ENCODE results near the gene IAH1.

Gene IAH1

DNA sequence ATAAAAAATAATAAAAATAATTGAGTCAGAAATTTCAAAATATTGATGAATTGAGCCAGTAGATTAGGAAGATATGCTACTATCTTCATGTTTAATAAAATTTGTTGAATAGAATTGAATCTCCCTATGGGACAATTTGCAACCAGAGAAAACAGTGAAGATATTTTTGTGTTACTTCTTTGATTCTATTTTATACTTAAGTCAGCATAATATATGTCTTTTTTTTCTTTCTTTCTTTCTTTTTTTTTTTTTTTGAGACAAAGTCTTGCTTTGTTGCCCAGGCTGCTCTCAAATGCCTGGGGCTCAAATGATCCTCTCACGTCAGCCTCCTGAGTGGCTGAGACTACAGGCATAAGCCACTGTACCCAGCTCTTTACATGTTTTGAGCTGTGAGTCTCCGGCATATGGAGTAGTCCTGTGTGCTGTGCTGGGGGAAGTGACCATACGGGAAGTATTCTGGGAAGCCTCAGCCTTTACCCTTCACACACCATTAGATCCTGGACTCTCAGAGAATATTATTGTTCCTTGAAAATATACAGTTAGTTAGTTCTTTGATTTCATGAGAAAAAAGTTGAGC is 13.8 kb upstream of the IAH1 start:
- Histone ChIP-seq H3K4me1 (ENCODE audit: control insufficient read depth, insufficient read depth, low read length, poor library complexity, severe bottlenecking) (peaks cover 4% of the 10 kb centered on the region), H3K36me3 (ENCODE audit: control insufficient read depth, insufficient read depth, low read length) (peaks cover 66% of the 10 kb centered on the region), H3K27ac (ENCODE audit: low read depth, low read length, severe bottlenecking) (no peak overlapping the region), H3K9me3 (ENCODE audit: control insufficient read depth, low read length) (no peaks in the 10 kb centered on the region), H3K4me3 (ENCODE audit: extremely low read depth, insufficient read depth, low read length, poor library complexity, severe bottlenecking) (no peak overlapping the region)
- WGBS, 2 experiments (ENCODE audit: insufficient coverage in 2 of 2): 88% methylated on average over 1 of the region's 3 CpGs; no CpG with 5 or more reads in 1 of the 2 experiments

DNA sequence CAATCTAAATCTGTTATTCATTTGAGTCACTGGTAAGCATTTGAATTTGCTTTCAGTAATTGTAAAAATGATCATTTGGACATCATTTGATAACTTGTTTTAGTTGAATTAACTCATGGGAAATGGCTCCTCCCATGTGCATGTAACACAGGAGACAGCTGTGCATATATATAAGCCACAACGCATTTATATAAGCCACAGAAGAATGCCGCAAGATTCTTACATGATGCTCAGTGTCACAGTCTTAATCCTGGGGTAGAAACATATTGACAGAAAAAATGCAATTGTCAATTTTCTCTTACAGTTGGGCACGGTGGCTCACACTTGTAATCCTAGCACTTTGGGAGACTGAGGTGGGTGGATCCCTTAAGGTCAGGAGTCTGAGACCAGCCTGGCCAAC is 13.3 kb upstream of the IAH1 start:
- Histone ChIP-seq H3K36me3 (ENCODE audit: control insufficient read depth, insufficient read depth, low read length) (peaks cover 69% of the 10 kb centered on the region), H3K9me3 (ENCODE audit: control insufficient read depth, low read length) (no peaks in the 10 kb centered on the region), H3K27ac (ENCODE audit: low read depth, low read length, severe bottlenecking) (no peak overlapping the region), H3K4me3 (ENCODE audit: extremely low read depth, insufficient read depth, low read length, poor library complexity, severe bottlenecking) (no peak overlapping the region), H3K4me1 (ENCODE audit: control insufficient read depth, insufficient read depth, low read length, poor library complexity, severe bottlenecking) (peaks cover 4% of the 10 kb centered on the region)
- 97 to 100% methylated on average over 2 to 3 of the region's 3 CpGs for WGBS, 2 experiments (ENCODE audit: insufficient coverage in 2 of 2)

DNA sequence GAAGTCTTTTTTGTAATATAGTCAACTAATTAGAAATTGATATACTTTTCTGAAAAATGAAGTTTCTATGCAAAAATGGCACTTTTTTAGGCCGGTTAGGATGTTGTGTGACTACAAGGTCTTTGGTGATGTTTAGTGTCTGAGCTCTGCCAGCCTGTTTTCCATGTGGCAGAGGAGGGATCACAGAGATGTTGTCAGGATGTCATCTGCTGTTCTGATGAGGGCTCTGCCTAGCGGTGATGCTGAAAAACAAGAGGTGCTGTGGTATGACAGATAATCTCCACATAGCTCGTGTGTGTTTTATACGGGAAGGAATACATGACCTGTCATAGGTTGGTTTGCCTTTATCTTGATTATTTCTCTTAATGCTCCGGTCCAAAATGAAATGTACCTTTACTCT is 12.0 kb upstream of the IAH1 start:
- Histone ChIP-seq H3K36me3 (ENCODE audit: control insufficient read depth, insufficient read depth, low read length) (peaks cover 68% of the 10 kb centered on the region), H3K4me1 (ENCODE audit: control insufficient read depth, insufficient read depth, low read length, poor library complexity, severe bottlenecking) (peaks cover 4% of the 10 kb centered on the region), H3K27ac (ENCODE audit: low read depth, low read length, severe bottlenecking) (no peak overlapping the region), H3K4me3 (ENCODE audit: extremely low read depth, insufficient read depth, low read length, poor library complexity, severe bottlenecking) (no peak overlapping the region), H3K9me3 (ENCODE audit: control insufficient read depth, low read length) (no peaks in the 10 kb centered on the region)
- WGBS, 2 experiments (ENCODE audit: insufficient coverage in 2 of 2): 92 to 100% methylated on average over 4 of the region's 5 CpGs

DNA sequence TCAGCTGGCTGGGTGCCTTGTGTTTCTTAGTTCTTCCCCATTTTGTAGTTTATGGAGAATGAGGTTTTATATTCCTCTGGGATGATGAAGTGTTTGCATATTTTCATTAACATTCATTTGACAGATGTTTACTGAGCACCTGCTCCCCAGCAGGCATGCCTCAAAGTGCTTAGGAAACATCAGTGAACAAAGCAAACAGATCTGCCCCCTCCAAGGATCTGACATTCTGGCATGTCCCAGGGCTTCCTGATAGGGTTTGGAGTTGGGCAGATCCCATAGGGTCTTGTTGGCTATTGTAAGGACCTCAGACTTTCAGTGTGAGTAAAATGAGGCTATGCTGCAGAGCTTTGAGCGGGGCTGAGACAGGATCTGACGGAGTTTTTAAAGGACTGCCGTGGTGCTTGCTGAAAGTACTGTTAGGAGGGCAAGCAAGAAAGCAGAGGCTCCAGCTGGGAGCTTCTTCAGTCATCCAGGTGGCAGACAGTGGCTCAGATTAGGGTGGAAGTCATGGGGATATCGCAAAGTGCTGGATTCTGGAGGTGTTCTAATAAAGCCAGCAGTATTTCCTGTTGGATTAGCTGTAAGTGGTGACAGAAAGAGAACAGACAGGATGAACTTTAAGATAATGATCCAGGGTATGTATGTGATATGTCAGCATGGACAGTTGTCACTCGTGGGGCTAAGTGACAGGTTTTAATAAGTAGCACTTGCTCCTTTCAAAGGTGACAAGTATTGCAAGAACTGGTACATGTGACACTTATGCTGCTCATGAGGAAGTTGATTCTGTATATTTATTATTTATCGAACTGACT is 11.3 kb upstream of the IAH1 start:
- WGBS, 2 experiments (ENCODE audit: insufficient coverage in 2 of 2): 96 to 97% methylated on average over 5 of the region's 6 CpGs
- no peaks in the 10 kb centered on the region for H3K9me3 ChIP-seq (ENCODE audit: control insufficient read depth, low read length)
- H3K4me1 ChIP-seq (ENCODE audit: control insufficient read depth, insufficient read depth, low read length, poor library complexity, severe bottlenecking): peaks cover 4% of the 10 kb centered on the region
- no peak overlapping the region for H3K27ac ChIP-seq (ENCODE audit: low read depth, low read length, severe bottlenecking)
- no peak overlapping the region for H3K4me3 ChIP-seq (ENCODE audit: extremely low read depth, insufficient read depth, low read length, poor library complexity, severe bottlenecking)
- H3K36me3 ChIP-seq (ENCODE audit: control insufficient read depth, insufficient read depth, low read length): peaks cover 67% of the 10 kb centered on the region

DNA sequence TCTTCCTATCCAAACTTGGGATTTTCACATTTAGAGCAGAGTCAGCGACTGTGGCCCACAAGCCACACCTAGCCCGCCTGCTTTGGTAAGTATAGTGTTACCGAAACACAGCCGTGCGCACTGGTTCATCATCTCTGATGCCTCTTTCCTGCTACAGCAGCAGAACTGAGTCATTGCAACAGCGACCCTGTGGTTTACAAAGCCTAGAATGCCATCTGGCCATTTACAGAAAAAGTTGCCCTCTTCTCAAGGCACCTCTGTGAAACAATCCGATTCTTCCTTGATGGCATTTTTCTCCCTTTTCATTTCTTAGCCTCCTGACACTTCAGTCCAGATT is 10.7 kb upstream of the IAH1 start:
- Histone ChIP-seq H3K9me3 (ENCODE audit: control insufficient read depth, low read length) (no peaks in the 10 kb centered on the region), H3K36me3 (ENCODE audit: control insufficient read depth, insufficient read depth, low read length) (peaks cover 67% of the 10 kb centered on the region), H3K4me1 (ENCODE audit: control insufficient read depth, insufficient read depth, low read length, poor library complexity, severe bottlenecking) (peaks cover 4% of the 10 kb centered on the region), H3K27ac (ENCODE audit: low read depth, low read length, severe bottlenecking) (no peak overlapping the region), H3K4me3 (ENCODE audit: extremely low read depth, insufficient read depth, low read length, poor library complexity, severe bottlenecking) (no peak overlapping the region)
- WGBS, 2 experiments (ENCODE audit: insufficient coverage in 2 of 2): 77 to 79% methylated on average over 6 of the region's 7 CpGs

DNA sequence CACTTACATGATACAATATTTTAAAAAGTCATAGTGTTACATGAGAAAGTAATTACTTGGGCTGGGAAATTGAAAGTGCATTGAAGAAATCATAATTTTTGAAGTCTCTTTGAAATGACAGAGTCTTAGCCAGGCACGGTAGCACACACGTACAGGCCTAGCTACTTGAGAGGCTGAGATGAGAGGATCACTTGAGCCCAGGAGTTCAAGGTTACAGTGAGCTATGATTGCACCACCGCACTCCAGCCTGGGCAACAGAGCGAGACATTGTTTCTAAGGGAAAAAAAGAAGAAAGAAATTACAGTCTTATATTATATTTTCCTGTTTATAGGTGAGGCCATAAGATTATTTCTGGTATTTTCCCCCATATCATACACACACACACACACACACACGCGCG is 9.2 kb upstream of the IAH1 start:
- no peaks in the 10 kb centered on the region for H3K9me3 ChIP-seq (ENCODE audit: control insufficient read depth, low read length)
- H3K36me3 ChIP-seq (ENCODE audit: control insufficient read depth, insufficient read depth, low read length): peaks cover 70% of the 10 kb centered on the region
- 97 to 100% methylated on average over 2 of the region's 7 CpGs for WGBS, 2 experiments (ENCODE audit: insufficient coverage in 2 of 2)
- H3K4me1 ChIP-seq (ENCODE audit: control insufficient read depth, insufficient read depth, low read length, poor library complexity, severe bottlenecking): peaks cover 4% of the 10 kb centered on the region
- no peak overlapping the region for H3K4me3 ChIP-seq (ENCODE audit: extremely low read depth, insufficient read depth, low read length, poor library complexity, severe bottlenecking)
- H3K27ac ChIP-seq (ENCODE audit: low read depth, low read length, severe bottlenecking): no peak overlapping the region

DNA sequence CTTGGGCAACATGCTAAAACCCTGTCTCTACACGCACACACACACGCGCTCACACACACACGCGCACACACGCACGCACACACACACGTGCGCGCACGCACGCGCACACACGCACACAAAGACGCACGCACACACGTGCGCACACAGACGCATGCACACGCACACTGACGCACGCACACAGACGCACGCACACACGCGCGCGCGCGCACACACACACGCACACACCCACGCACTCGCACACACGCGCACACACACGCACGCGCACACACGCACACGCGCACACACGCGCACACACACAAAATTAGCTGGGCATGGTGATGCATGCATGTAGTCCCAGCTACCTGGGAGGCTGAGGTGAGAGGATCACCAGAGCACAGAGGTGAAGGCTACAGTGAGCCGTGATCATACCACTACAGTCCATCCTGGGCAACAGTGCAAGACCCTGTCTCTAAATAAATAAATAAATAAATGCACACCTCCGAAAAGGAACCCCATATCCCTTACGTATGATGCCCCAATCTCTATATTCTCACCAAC is 8.1 kb upstream of the IAH1 start:
- peaks cover 69% of the 10 kb centered on the region for H3K36me3 ChIP-seq (ENCODE audit: control insufficient read depth, insufficient read depth, low read length)
- no peak overlapping the region for H3K27ac ChIP-seq (ENCODE audit: low read depth, low read length, severe bottlenecking)
- peaks cover 4% of the 10 kb centered on the region for H3K4me1 ChIP-seq (ENCODE audit: control insufficient read depth, insufficient read depth, low read length, poor library complexity, severe bottlenecking)
- WGBS, 2 experiments (ENCODE audit: insufficient coverage in 2 of 2): 81 to 100% methylated on average over 1 to 22 of the region's 46 CpGs
- no peaks in the 10 kb centered on the region for H3K9me3 ChIP-seq (ENCODE audit: control insufficient read depth, low read length)
- H3K4me3 ChIP-seq (ENCODE audit: extremely low read depth, insufficient read depth, low read length, poor library complexity, severe bottlenecking): no peak overlapping the region

DNA sequence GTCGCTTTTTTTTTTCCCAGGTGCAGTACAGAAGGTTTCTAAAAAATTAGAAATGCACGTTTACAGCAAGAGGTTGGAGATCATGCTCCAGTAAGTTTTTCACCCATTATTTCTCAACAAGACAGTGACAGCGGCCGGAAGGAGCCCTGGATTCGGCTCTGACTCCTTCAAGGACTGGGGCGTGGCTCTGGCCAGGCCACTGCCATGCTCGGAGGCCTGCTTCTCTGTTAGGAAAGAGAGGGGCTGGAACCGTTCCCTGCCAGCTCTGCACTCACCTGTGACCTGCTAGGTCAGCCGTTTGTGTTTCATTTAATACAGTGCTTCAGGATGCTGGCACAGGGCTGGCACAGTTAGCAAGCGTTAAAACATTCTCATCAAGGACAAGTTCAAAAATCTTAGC is 6.7 kb upstream of the IAH1 start:
- H3K27ac ChIP-seq (ENCODE audit: low read depth, low read length, severe bottlenecking): no peak overlapping the region
- WGBS, 2 experiments (ENCODE audit: insufficient coverage in 2 of 2): 93 to 97% methylated on average over 6 to 7 of the region's 10 CpGs
- H3K9me3 ChIP-seq (ENCODE audit: control insufficient read depth, low read length): no peaks in the 10 kb centered on the region
- no peak overlapping the region for H3K4me3 ChIP-seq (ENCODE audit: extremely low read depth, insufficient read depth, low read length, poor library complexity, severe bottlenecking)
- H3K4me1 ChIP-seq (ENCODE audit: control insufficient read depth, insufficient read depth, low read length, poor library complexity, severe bottlenecking): peaks cover 4% of the 10 kb centered on the region
- H3K36me3 ChIP-seq (ENCODE audit: control insufficient read depth, insufficient read depth, low read length): peaks cover 71% of the 10 kb centered on the region

DNA sequence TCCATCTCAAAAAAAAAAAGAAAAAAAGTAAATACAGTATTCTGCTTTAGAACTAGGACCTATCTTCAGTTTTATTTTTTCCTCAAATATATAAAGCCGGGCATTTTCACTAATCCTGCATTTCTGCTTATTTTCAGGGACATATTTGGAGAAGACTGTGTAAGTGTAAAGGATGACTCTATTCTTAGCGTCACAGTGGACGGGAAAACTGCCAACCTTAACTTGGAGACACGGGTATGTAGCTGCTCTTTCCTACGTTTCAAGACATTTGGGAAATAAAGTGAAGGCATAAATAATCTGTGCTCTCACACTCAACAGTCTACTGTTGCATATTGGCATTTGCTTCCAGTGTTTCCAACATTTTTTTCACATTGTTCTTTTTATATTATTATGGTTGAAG is 3.1 kb upstream of the IAH1 start:
- no peak overlapping the region for H3K27ac ChIP-seq (ENCODE audit: low read depth, low read length, severe bottlenecking)

DNA sequence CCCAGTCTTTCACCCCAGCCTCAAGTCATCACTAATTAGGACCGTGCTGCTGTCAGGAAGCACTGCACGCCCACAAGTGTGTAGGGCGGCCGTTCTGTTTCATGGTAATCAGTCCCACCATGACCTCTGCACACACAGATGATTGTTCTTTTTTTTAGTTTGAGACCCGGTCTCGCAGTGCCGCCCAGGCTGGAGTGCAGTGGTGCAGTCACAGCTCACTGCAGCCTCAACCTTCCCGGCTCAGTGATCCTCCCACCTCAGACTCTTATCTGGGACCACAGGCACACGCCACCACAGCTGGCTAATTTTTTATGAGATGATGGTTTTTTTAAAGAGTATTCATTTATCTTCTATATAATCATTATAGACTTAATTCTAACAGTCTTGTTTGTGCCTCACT is 1.8 kb upstream of the IAH1 start:
- peaks cover 60% of the 10 kb centered on the region for H3K36me3 ChIP-seq (ENCODE audit: control insufficient read depth, insufficient read depth, low read length)
- peaks cover 6% of the 10 kb centered on the region for H3K9me3 ChIP-seq (ENCODE audit: control insufficient read depth, low read length)
- H3K4me3 ChIP-seq (ENCODE audit: extremely low read depth, insufficient read depth, low read length, poor library complexity, severe bottlenecking): no peak overlapping the region
- H3K27ac ChIP-seq (ENCODE audit: low read depth, low read length, severe bottlenecking): no peak overlapping the region
- H3K4me1 ChIP-seq (ENCODE audit: control insufficient read depth, insufficient read depth, low read length, poor library complexity, severe bottlenecking): no peaks in the 10 kb centered on the region
- 87 to 100% methylated on average over 6 to 7 of the region's 9 CpGs for WGBS, 2 experiments (ENCODE audit: insufficient coverage in 2 of 2)

More for the DNA sequence above, 3.1 kb upstream of the IAH1 start:
- H3K36me3 ChIP-seq (ENCODE audit: control insufficient read depth, insufficient read depth, low read length): peaks cover 59% of the 10 kb centered on the region
- no peaks in the 10 kb centered on the region for H3K4me1 ChIP-seq (ENCODE audit: control insufficient read depth, insufficient read depth, low read length, poor library complexity, severe bottlenecking)
- H3K9me3 ChIP-seq (ENCODE audit: control insufficient read depth, low read length): no peaks in the 10 kb centered on the region
- 96 to 98% methylated on average over 4 of the region's 5 CpGs for WGBS, 2 experiments (ENCODE audit: insufficient coverage in 2 of 2)
- H3K4me3 ChIP-seq (ENCODE audit: extremely low read depth, insufficient read depth, low read length, poor library complexity, severe bottlenecking): no peak overlapping the region
